ENCODE measurements around the gene CPNE4.

Gene CPNE4

DNA sequence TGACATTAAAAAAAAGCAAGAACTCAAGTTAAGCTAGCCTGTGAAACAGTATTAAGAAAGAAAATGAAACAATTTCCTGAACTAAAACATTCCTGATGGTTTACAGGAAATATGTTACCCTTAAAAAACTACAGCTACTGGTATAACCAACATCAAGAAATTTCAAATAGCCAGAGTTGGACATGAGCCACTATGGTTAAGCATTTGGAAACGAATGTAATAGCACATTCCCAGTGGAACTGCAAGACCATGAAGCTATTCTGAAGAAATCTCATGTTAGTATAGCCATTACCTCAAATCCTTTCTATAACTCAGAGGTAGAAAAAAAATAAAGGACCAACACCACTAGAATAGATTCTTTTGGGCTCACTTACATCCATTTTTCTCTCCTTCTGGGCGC is 30.2 kb downstream of the CPNE4 start:
- Histone ChIP-seq H3K27me3 (ENCODE audit: insufficient read depth, low read length) (no peaks in the 10 kb centered on the region), H3K4me3 (ENCODE audit: low read depth, low read length, poor library complexity, severe bottlenecking) (no peak overlapping the region), H3K9ac (ENCODE audit: low read length) (no peak overlapping the region), H3K79me2 (ENCODE audit: insufficient read depth, low read length) (no peaks in the 10 kb centered on the region), H4K20me1 (ENCODE audit: insufficient read depth, low read length) (no peaks in the 10 kb centered on the region), H3F3A (ENCODE audit: insufficient read depth, low read length) (no peaks in the 10 kb centered on the region), H3K36me3 (ENCODE audit: insufficient read depth, low read length) (no peaks in the 10 kb centered on the region), H3K9me2 (ENCODE audit: low read depth, low read length) (no peaks in the 10 kb centered on the region), H3K4me2 (ENCODE audit: low read length) (no peak overlapping the region), H3K9me3 (ENCODE audit: low read length) (no peaks in the 10 kb centered on the region), H3K27ac (ENCODE audit: low read depth, low read length, poor library complexity, severe bottlenecking) (no peak overlapping the region), H3K4me1 (ENCODE audit: insufficient read depth, low read length, severe bottlenecking) (no peaks in the 10 kb centered on the region), H2AFZ (ENCODE audit: low read length) (no peak overlapping the region)
- TF ChIP-seq, protein P1, sequence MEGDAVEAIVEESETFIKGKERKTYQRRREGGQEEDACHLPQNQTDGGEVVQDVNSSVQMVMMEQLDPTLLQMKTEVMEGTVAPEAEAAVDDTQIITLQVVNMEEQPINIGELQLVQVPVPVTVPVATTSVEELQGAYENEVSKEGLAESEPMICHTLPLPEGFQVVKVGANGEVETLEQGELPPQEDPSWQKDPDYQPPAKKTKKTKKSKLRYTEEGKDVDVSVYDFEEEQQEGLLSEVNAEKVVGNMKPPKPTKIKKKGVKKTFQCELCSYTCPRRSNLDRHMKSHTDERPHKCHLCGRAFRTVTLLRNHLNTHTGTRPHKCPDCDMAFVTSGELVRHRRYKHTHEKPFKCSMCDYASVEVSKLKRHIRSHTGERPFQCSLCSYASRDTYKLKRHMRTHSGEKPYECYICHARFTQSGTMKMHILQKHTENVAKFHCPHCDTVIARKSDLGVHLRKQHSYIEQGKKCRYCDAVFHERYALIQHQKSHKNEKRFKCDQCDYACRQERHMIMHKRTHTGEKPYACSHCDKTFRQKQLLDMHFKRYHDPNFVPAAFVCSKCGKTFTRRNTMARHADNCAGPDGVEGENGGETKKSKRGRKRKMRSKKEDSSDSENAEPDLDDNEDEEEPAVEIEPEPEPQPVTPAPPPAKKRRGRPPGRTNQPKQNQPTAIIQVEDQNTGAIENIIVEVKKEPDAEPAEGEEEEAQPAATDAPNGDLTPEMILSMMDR (IDR thresholded peaks at IDR 0.05; ENCODE audit: low read length), result no peak
- no peak for TF ChIP-seq EZH2 (IDR thresholded peaks at IDR 0.05; ENCODE audit: borderline replicate concordance, low read length)

DNA sequence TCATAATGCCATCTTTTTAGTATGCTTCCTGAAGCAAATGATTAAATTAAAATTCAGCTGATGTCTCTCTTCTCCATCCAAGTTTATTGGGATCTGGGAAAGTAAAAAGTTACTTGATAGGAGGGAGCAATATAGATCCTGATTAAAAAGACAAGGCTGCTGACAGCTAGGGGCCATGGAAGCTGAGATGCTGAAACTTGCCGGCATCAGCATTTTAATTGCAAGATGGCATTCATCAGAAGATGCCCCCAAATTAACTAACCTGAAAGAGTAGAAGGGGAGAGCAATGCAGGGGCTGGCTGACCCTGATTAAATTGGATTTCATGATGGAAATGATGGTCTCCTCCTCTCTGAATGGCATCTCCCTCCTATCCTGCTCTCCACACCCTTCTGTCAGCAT is 31.1 kb downstream of the CPNE4 start:
- Histone ChIP-seq H3K4me1 (ENCODE audit: insufficient read depth, low read length, severe bottlenecking) (no peaks in the 10 kb centered on the region), H3K4me2 (ENCODE audit: low read length) (no peak overlapping the region), H3K36me3 (ENCODE audit: insufficient read depth, low read length) (no peaks in the 10 kb centered on the region), H3K27ac (ENCODE audit: low read depth, low read length, poor library complexity, severe bottlenecking) (no peak overlapping the region), H3K9ac (ENCODE audit: low read length) (no peak overlapping the region), H3K27me3 (ENCODE audit: insufficient read depth, low read length) (no peaks in the 10 kb centered on the region), H4K20me1 (ENCODE audit: insufficient read depth, low read length) (no peaks in the 10 kb centered on the region), H3K9me2 (ENCODE audit: low read depth, low read length) (no peaks in the 10 kb centered on the region), H3K4me3 (ENCODE audit: low read depth, low read length, poor library complexity, severe bottlenecking) (no peak overlapping the region), H2AFZ (ENCODE audit: low read length) (no peak overlapping the region), H3K79me2 (ENCODE audit: insufficient read depth, low read length) (no peaks in the 10 kb centered on the region), H3K9me3 (ENCODE audit: low read length) (no peaks in the 10 kb centered on the region), H3F3A (ENCODE audit: insufficient read depth, low read length) (no peaks in the 10 kb centered on the region)
- no peak for TF ChIP-seq EZH2 (IDR thresholded peaks at IDR 0.05; ENCODE audit: borderline replicate concordance, low read length)

DNA sequence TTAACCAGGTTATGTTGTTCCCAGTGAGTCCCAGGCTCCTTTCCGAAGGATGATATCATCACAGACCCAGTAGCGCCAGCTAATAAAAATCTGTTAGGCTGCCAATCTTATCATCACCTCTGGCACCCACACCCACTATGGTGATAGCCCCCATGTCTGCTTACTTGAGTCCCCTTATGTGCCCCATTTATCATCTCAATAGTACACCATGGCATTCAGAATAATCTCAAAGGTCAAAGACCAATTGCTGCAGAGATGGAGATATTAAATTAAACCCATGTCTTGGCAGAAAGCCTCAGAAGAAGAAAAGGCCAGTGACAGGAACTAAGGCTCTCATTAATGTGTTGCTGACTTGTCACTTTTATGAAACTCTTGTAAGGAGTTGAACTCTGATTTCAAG is 32.8 kb downstream of the CPNE4 start:
- H3K36me3 ChIP-seq (ENCODE audit: insufficient read depth, low read length), result no peaks in the 10 kb centered on the region
- no peaks in the 10 kb centered on the region for H3K9me2 ChIP-seq (ENCODE audit: low read depth, low read length)
- no peak overlapping the region for H3K4me2 ChIP-seq (ENCODE audit: low read length)
- no peaks in the 10 kb centered on the region for H3K27me3 ChIP-seq (ENCODE audit: insufficient read depth, low read length)
- no peaks in the 10 kb centered on the region for H3K9me3 ChIP-seq (ENCODE audit: low read length)
- no peak overlapping the region for H3K4me3 ChIP-seq (ENCODE audit: low read depth, low read length, poor library complexity, severe bottlenecking)
- H3K27ac ChIP-seq (ENCODE audit: low read depth, low read length, poor library complexity, severe bottlenecking), result no peak overlapping the region
- no peak overlapping the region for H2AFZ ChIP-seq (ENCODE audit: low read length)
- H3F3A ChIP-seq (ENCODE audit: insufficient read depth, low read length), result no peaks in the 10 kb centered on the region
- no peaks in the 10 kb centered on the region for H3K79me2 ChIP-seq (ENCODE audit: insufficient read depth, low read length)
- H4K20me1 ChIP-seq (ENCODE audit: insufficient read depth, low read length), result no peaks in the 10 kb centered on the region
- TF ChIP-seq EZH2 (IDR thresholded peaks at IDR 0.05; ENCODE audit: borderline replicate concordance, low read length), result no peak
- TF ChIP-seq, protein P1 (IDR thresholded peaks at IDR 0.05; ENCODE audit: low read length), result no peak
- H3K9ac ChIP-seq (ENCODE audit: low read length), result no peak overlapping the region
- no peaks in the 10 kb centered on the region for H3K4me1 ChIP-seq (ENCODE audit: insufficient read depth, low read length, severe bottlenecking)

DNA sequence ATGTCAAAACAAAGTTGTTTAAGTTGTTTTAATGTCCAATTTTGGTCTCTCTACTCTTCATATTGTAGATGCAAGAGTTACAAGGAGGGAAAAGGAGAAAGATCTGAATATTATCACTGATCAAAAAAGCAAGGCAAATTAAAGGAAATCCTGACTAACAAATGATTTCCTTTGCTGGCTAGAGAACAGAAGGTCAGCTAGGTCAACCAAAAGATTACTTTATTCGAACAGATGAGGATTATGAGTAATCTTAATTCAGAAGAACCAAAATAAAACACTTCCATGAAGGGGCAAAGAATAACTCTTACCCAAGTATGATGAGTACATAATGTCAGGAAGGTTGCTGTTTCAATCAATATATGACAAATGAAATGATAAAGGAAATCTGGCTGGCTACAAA is 33.8 kb downstream of the CPNE4 start:
- H2AFZ ChIP-seq (ENCODE audit: low read length), result no peak overlapping the region
- H3K4me2 ChIP-seq (ENCODE audit: low read length), result no peak overlapping the region
- no peaks in the 10 kb centered on the region for H4K20me1 ChIP-seq (ENCODE audit: insufficient read depth, low read length)
- no peaks in the 10 kb centered on the region for H3K4me1 ChIP-seq (ENCODE audit: insufficient read depth, low read length, severe bottlenecking)
- H3K9me2 ChIP-seq (ENCODE audit: low read depth, low read length), result no peaks in the 10 kb centered on the region
- no peaks in the 10 kb centered on the region for H3K9me3 ChIP-seq (ENCODE audit: low read length)
- H3K9ac ChIP-seq (ENCODE audit: low read length), result no peak overlapping the region
- no peaks in the 10 kb centered on the region for H3K36me3 ChIP-seq (ENCODE audit: insufficient read depth, low read length)
- H3K79me2 ChIP-seq (ENCODE audit: insufficient read depth, low read length), result no peaks in the 10 kb centered on the region
- H3K4me3 ChIP-seq (ENCODE audit: low read depth, low read length, poor library complexity, severe bottlenecking), result no peak overlapping the region
- H3K27me3 ChIP-seq (ENCODE audit: insufficient read depth, low read length), result no peaks in the 10 kb centered on the region
- TF ChIP-seq, protein P1 (IDR thresholded peaks at IDR 0.05; ENCODE audit: low read length), result no peak
- TF ChIP-seq EZH2 (IDR thresholded peaks at IDR 0.05; ENCODE audit: borderline replicate concordance, low read length), result no peak
- H3K27ac ChIP-seq (ENCODE audit: low read depth, low read length, poor library complexity, severe bottlenecking), result no peak overlapping the region
- no peaks in the 10 kb centered on the region for H3F3A ChIP-seq (ENCODE audit: insufficient read depth, low read length)

All from OCI-LY1 (cell line).